Left ventricle myocardium inferior (tissue), 1 donor: ENCODE results near the gene COQ5. TPM values are rescaled to one million over a fixed set of nuclear protein-coding genes. Genes with fewer than 3 reads are reported as not detected.

Experiments used
- DNase-seq: peaks from one replicate; pipeline ENCODE4 v3.0.0-alpha.2; 2020
- H3K27ac ChIP-seq: fragments of 200-600 bp; replicated peaks from 2 replicates; pipeline ENCODE4 v1.8.0; 2021
- H3K27me3 ChIP-seq: fragments of 200-600 bp; 2 replicates; pipeline ENCODE4 v1.8.0; 2021; ENCODE audit warnings: low read depth
- H3K36me3 ChIP-seq: fragments of 200-600 bp; 2 replicates; pipeline ENCODE4 v1.8.0; 2021
- H3K4me1 ChIP-seq: fragments of 200-600 bp; 2 replicates; pipeline ENCODE4 v1.8.0; 2021
- H3K4me3 ChIP-seq: fragments of 200-600 bp; 2 replicates; pipeline ENCODE4 v1.8.0; 2021; ENCODE audit warnings: mild to moderate bottlenecking, moderate library complexity
- H3K9me3 ChIP-seq: fragments of 200-600 bp; replicated peaks from 2 replicates; pipeline ENCODE4 v1.8.0; 2021
- intact Hi-C: fragments of 100-400 bp; cut with micrococcal nuclease; formaldehyde crosslinking; loops from one replicate; pipeline ENCODE4 v1.11.0; 2022
- total RNA-seq: library from RNA; stranded (reverse); fragmentation: NEBNext Ultra II Directional; extraction: Animal tissue kit (Norgen Biotek cat#: 25700); gene quantifications from one replicate; pipeline ENCODE4 v1.2.1, GENCODE V29; 2021
- TF ChIP-seq, protein P1 (sequence below): fragments of 200-600 bp; IDR thresholded peaks from 2 replicates; pipeline ENCODE4 v1.8.0; 2021; ENCODE audit warnings: antibody characterized with exemption, mild to moderate bottlenecking, borderline replicate concordance
- donor health status: DM: no; HTN: yes; CAD: no; lungs with severe emphysema.

Gene COQ5
- total RNA-seq, 1 donor from 2014 or later, result 41.8 TPM

DNA sequence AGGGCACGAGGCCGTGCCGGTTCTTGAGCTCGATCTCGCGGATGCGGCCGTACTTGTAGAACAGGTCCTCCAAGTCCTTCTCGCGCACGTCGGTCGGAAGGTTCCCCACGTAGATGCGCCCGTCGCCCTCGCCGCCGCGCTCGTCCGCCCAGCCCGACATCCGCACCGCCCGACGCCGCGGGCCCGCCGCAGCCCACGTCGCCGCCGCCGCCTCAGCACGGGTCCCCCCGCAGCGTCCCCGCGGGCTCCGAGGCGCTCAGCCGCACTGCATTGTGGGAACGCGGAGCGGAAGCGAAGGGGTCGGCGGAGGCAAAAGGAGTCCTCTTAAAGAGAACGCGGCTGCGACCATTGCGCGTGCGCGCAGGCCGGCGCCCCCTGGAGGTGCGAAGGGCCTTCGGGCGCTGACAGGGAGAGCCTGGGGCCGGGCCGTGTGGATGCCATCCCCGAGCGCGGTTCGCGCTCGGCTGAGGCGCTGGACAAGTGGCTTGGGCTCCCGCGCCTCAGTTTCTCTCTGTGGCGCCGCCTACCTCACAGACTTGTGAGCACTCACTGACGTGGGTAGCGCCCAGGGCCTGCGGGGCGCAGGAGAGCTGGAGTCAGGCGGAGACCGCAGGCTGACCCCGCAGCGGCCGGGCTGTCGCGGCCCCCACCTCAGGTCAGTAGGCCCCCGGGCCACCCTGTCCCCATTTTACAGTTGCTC lies 59.4 kb downstream of the COQ5 start, which contains the start of gene SRSF9:
Gene SRSF9 (minus strand): TSS at position 299 of the 700 bp plus-strand sequence. CDS start 139 bp downstream, at position 160.
- H3K9me3 ChIP-seq, result no peaks in the 10 kb centered on the region
- intact Hi-C loops, result no loop called here
- peaks cover 62% of the 10 kb centered on the region for H3K4me1 ChIP-seq
- DNase-seq, result peak; percentile 96
- peaks cover 19% of the 10 kb centered on the region for H3K36me3 ChIP-seq
- peak within 1 kb of the TSS; percentile 83 for H3K4me3 ChIP-seq
- no peaks in the 10 kb centered on the region for H3K27me3 ChIP-seq
- TF ChIP-seq, protein P1, sequence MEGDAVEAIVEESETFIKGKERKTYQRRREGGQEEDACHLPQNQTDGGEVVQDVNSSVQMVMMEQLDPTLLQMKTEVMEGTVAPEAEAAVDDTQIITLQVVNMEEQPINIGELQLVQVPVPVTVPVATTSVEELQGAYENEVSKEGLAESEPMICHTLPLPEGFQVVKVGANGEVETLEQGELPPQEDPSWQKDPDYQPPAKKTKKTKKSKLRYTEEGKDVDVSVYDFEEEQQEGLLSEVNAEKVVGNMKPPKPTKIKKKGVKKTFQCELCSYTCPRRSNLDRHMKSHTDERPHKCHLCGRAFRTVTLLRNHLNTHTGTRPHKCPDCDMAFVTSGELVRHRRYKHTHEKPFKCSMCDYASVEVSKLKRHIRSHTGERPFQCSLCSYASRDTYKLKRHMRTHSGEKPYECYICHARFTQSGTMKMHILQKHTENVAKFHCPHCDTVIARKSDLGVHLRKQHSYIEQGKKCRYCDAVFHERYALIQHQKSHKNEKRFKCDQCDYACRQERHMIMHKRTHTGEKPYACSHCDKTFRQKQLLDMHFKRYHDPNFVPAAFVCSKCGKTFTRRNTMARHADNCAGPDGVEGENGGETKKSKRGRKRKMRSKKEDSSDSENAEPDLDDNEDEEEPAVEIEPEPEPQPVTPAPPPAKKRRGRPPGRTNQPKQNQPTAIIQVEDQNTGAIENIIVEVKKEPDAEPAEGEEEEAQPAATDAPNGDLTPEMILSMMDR, result peak; percentile 95
- peak within 1 kb of the TSS; percentile 96 for H3K27ac ChIP-seq

GRCh38 chr12:120468821-120469449 lies 60.0 kb downstream of the COQ5 start:
- Histone ChIP-seq H3K9me3 (no peaks in the 10 kb centered on the region), H3K4me1 (peaks cover 62% of the 10 kb centered on the region), H3K4me3 (peak overlapping the region; percentile 83), H3K27me3 (no peaks in the 10 kb centered on the region), H3K36me3 (peaks cover 25% of the 10 kb centered on the region), H3K27ac (peak overlapping the region; percentile 96)
- intact Hi-C loops, result no loop called here
- DNase-seq, result peak; percentile 39
- TF ChIP-seq, protein P1, result no peak

GRCh38 chr12:120468325-120468820 lies 60.6 kb downstream of the COQ5 start:
- H3K4me3 ChIP-seq, result peak overlapping the region; percentile 83
- DNase-seq, result no peak
- intact Hi-C loops, result no loop called here
- peaks cover 62% of the 10 kb centered on the region for H3K4me1 ChIP-seq
- H3K27me3 ChIP-seq, result no peaks in the 10 kb centered on the region
- no peaks in the 10 kb centered on the region for H3K9me3 ChIP-seq
- peaks cover 31% of the 10 kb centered on the region for H3K36me3 ChIP-seq
- peak overlapping the region; percentile 96 for H3K27ac ChIP-seq
- TF ChIP-seq, protein P1, result no peak

GRCh38 chr12:120467439-120467838 lies 61.5 kb downstream of the COQ5 start:
- Histone ChIP-seq H3K4me1 (peaks cover 62% of the 10 kb centered on the region), H3K4me3 (peak overlapping the region; percentile 83), H3K27me3 (no peaks in the 10 kb centered on the region), H3K27ac (no peak overlapping the region), H3K36me3 (peaks cover 40% of the 10 kb centered on the region), H3K9me3 (no peaks in the 10 kb centered on the region)
- DNase-seq, result no peak
- TF ChIP-seq, protein P1, result no peak
- intact Hi-C loops, result no loop called here

DNA sequence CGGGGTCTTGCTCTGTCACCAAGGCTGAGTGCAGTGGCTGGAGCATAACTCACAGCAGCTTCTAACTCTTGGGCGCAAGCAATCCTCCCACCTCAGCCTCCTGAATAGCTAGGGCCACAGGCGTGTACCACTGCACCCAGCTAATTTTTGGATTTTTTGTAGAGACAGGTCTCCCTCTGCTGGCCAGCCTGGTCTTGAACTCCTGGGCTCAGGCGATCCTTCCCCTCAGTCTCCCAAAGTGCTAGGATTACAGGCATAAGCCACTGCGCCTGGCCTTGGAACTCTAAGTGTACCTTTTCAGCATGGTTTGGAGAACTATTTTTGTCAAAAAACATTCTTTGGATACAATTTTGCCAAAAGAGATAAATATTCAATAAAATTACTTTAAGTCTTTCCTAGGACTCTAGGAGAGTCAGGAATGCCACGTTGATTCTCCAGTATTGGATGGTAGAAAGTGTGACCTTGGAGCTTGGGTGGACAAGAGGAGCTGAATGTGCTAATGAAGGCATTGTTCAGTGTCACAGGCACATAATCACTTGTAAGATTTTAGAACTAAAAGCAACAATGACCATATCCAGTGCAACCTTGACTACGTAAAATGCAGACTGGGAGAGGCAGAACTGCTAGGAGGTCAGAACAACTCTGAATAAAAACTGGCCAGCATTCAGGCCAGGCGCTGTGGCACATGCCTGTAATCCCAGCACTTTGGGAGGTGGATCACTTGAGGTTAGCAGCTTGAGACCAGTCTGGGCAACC lies 62.2 kb downstream of the COQ5 start:
- no peak for DNase-seq
- H3K27ac ChIP-seq, result peak overlapping the region; percentile 50
- H3K36me3 ChIP-seq, result peaks cover 47% of the 10 kb centered on the region
- H3K27me3 ChIP-seq, result no peaks in the 10 kb centered on the region
- intact Hi-C loops, result no loop called here
- H3K4me1 ChIP-seq, result peaks cover 62% of the 10 kb centered on the region
- no peak overlapping the region for H3K4me3 ChIP-seq
- TF ChIP-seq, protein P1, result peak; percentile 57
- H3K9me3 ChIP-seq, result no peaks in the 10 kb centered on the region
